Natural killer cell (primary cell): ENCODE data around the gene ALDH1A3. TPM values are rescaled to one million over a fixed set of nuclear protein-coding genes. Genes with fewer than 3 reads are reported as not detected.

Experiments used
- ATAC-seq, 3 donors: fragments of 150-1000 bp in 2 of 3; fragments of 200-7000 bp in 1 of 3; cut with Tn5 transposase; 1 replicate in 1 of 3; 2 replicates in 2 of 3; pipeline ENCODE4 v1.10.0; 2021; ENCODE audit warnings: mild to moderate bottlenecking in 2 of 3, moderate library complexity in 2 of 3
- DNase-seq, 2 donors: peaks; one replicate each; pipeline versions ENCODE4 v3.0.0 to v3.0.0-alpha.2; 2013 to 2021; ENCODE audit warnings: mixed read lengths in 1 of 2
- H3K27ac ChIP-seq: one replicate; pipeline ENCODE4 v1.5.1; 2013; ENCODE audit warnings: mild to moderate bottlenecking, low read length
- H3K27me3 ChIP-seq: one replicate; pipeline ENCODE4 v1.6.1; 2013; ENCODE audit warnings: low read length; ENCODE audit not compliant: control insufficient read depth, insufficient read depth
- H3K36me3 ChIP-seq: one replicate; pipeline ENCODE4 v1.6.1; 2013; ENCODE audit warnings: low read length; ENCODE audit not compliant: control insufficient read depth, insufficient read depth
- H3K4me1 ChIP-seq: one replicate; pipeline ENCODE4 v1.6.1; 2013; ENCODE audit warnings: low read length; ENCODE audit not compliant: control insufficient read depth, insufficient read depth
- H3K4me3 ChIP-seq: one replicate; pipeline ENCODE4 v1.5.1; 2013; ENCODE audit warnings: low read length
- H3K9me3 ChIP-seq: one replicate; pipeline ENCODE4 v1.6.1; 2013; ENCODE audit warnings: low read length; ENCODE audit not compliant: control insufficient read depth, insufficient read depth
- H3K27ac Mint-ChIP-seq, 2 donors: one replicate each; pipeline ENCODE4 v1.8.0; 2022; ENCODE audit warnings: mild to moderate bottlenecking in 2 of 2, mixed read lengths in 2 of 2, moderate library complexity in 1 of 2
- H3K27me3 Mint-ChIP-seq, 2 donors: one replicate each; pipeline ENCODE4 v1.8.0; 2022; ENCODE audit warnings: low read depth in 2 of 2, mixed read lengths in 2 of 2
- H3K36me3 Mint-ChIP-seq: one replicate; pipeline ENCODE4 v1.8.0; 2022; ENCODE audit warnings: mixed read lengths
- H3K4me1 Mint-ChIP-seq, 2 donors: one replicate each; pipeline ENCODE4 v1.8.0; 2022; ENCODE audit warnings: mixed read lengths in 2 of 2
- H3K4me3 Mint-ChIP-seq: one replicate; pipeline ENCODE4 v1.8.0; 2022; ENCODE audit warnings: mild to moderate bottlenecking, moderate library complexity, mixed read lengths
- H3K9me3 Mint-ChIP-seq, 2 donors: one replicate each; pipeline ENCODE4 v1.8.0; 2022; ENCODE audit warnings: mixed read lengths in 2 of 2
- CTCF ChIP-seq: fragments of 200-600 bp; IDR thresholded peaks from one replicate; pipeline ENCODE4 v1.8.0; 2022; ENCODE audit warnings: antibody characterized with exemption
- WGBS: methylation state at CpG from one replicate; pipeline ENCODE4 v1.1.7; 2013; ENCODE audit warnings: missing lambda C conversion rate; ENCODE audit not compliant: insufficient coverage; 5-methylcytosine and 5-hydroxymethylcytosine counted together
- intact Hi-C: fragments of 100-400 bp; cut with micrococcal nuclease; formaldehyde crosslinking; loops from one replicate; pipeline ENCODE4 v1.14.2; 2022
- total RNA-seq, 4 donors: library from RNA; stranded (reverse); fragments of 120-200 nt in 1 of 4; gene quantifications; one replicate each; pipeline versions ENCODE4 v1.2.3 to v1.2.4, GENCODE V29; 2013 to 2022

ALDH1A3 gene
- total RNA-seq, 3 donors from 2014 or later (not counting 1 experiment from before 2014, with no cell fraction given), result not detected

GRCh38 chr15:100947760-100948429 is 68.3 kb downstream of the ALDH1A3 start:
- Mint-ChIP-seq H3K4me1 (no peaks in the 10 kb centered on the region), H3K9me3 (no peaks in the 10 kb centered on the region), H3K36me3 (no peaks in the 10 kb centered on the region), H3K27ac (no peak overlapping the region), H3K27me3 (peaks cover 8 to 17% of the 10 kb centered on the region in 2 donors), H3K4me3 (no peak overlapping the region)
- Histone ChIP-seq H3K36me3 (no peaks in the 10 kb centered on the region), H3K9me3 (no peaks in the 10 kb centered on the region), H3K4me3 (no peak overlapping the region), H3K27ac (no peak overlapping the region), H3K4me1 (no peaks in the 10 kb centered on the region), H3K27me3 (no peaks in the 10 kb centered on the region)
- DNase-seq, result no peak
- intact Hi-C loops, result no loop called here
- WGBS, result 89% methylated on average over 9 of the region's 10 CpGs
- no peak for ATAC-seq
- no peak for TF ChIP-seq CTCF

GRCh38 chr15:100948430-100948762 is 68.8 kb downstream of the ALDH1A3 start:
- ATAC-seq (no peak), DNase-seq (no peak)
- H3K27me3 ChIP-seq, result no peaks in the 10 kb centered on the region
- H3K27me3 Mint-ChIP-seq, result peaks cover 8 to 17% of the 10 kb centered on the region in 2 donors
- no peak overlapping the region for H3K27ac Mint-ChIP-seq
- intact Hi-C loops, result no loop called here
- no peaks in the 10 kb centered on the region for H3K36me3 Mint-ChIP-seq
- H3K4me3 Mint-ChIP-seq, result no peak overlapping the region
- no peak overlapping the region for H3K4me3 ChIP-seq
- H3K9me3 ChIP-seq, result no peaks in the 10 kb centered on the region
- H3K9me3 Mint-ChIP-seq, result no peaks in the 10 kb centered on the region
- no peaks in the 10 kb centered on the region for H3K4me1 Mint-ChIP-seq
- no peaks in the 10 kb centered on the region for H3K4me1 ChIP-seq
- no peaks in the 10 kb centered on the region for H3K36me3 ChIP-seq
- H3K27ac ChIP-seq, result no peak overlapping the region
- TF ChIP-seq CTCF, result no peak
- WGBS, result no CpG with 5 or more reads among the region's 3 CpGs

GRCh38 chr15:100949691-100950090 is 70.1 kb downstream of the ALDH1A3 start:
- Mint-ChIP-seq H3K9me3 (no peaks in the 10 kb centered on the region), H3K36me3 (no peaks in the 10 kb centered on the region), H3K27ac (no peak overlapping the region), H3K4me1 (no peaks in the 10 kb centered on the region), H3K27me3 (peaks cover 8 to 17% of the 10 kb centered on the region in 2 donors), H3K4me3 (no peak overlapping the region)
- H3K9me3 ChIP-seq, result no peaks in the 10 kb centered on the region
- H3K36me3 ChIP-seq, result no peaks in the 10 kb centered on the region
- H3K27me3 ChIP-seq, result no peaks in the 10 kb centered on the region
- WGBS, result no CpG with 5 or more reads among the region's 1 CpG
- intact Hi-C loops, result no loop called here
- no peak for TF ChIP-seq CTCF
- ATAC-seq, result no peak
- no peaks in the 10 kb centered on the region for H3K4me1 ChIP-seq
- no peak overlapping the region for H3K4me3 ChIP-seq
- no peak for DNase-seq
- no peak overlapping the region for H3K27ac ChIP-seq

- no peaks in the 10 kb centered on the region for H3K27me3 ChIP-seq
- no peak for TF ChIP-seq CTCF
- no peak overlapping the region for H3K4me3 ChIP-seq
- intact Hi-C loops, result no loop called here
- no peaks in the 10 kb centered on the region for H3K4me1 ChIP-seq
- 63% methylated on average over 3 of the region's 5 CpGs for WGBS
- no peak overlapping the region for H3K27ac ChIP-seq
- Mint-ChIP-seq H3K27me3 (peaks cover 10 to 24% of the 10 kb centered on the region in 2 donors), H3K9me3 (no peaks in the 10 kb centered on the region), H3K4me1 (no peaks in the 10 kb centered on the region), H3K4me3 (no peak overlapping the region), H3K36me3 (no peaks in the 10 kb centered on the region), H3K27ac (no peak overlapping the region)
- DNase-seq (no peak), ATAC-seq (no peak)
- no peaks in the 10 kb centered on the region for H3K9me3 ChIP-seq
- H3K36me3 ChIP-seq, result no peaks in the 10 kb centered on the region
Measured at GRCh38 chr15:100951965-100952364, 72.3 kb downstream of the ALDH1A3 start.
